ENCODE results near the gene MACROD2.

The MACROD2 gene

DNA sequence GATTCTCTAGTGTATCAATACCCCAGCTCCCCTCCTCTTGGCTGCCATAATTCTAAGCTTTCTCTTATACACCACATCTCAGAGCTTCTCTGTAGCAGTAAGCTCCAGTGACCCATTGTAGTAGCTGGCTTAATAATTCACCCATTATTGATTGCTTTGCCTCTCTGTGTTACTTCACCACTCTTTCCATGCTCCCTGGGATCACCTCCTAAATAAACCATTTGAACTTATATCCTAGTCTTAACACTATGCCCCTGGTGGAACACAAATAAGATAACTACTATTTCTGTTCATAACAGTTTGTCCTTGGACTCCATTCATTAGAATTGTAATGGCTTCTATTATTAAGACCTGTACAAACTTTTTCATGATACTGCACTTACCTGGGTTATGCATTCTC lies 1819.0 kb downstream of the MACROD2 start:
- DNase-seq: no peak

DNA sequence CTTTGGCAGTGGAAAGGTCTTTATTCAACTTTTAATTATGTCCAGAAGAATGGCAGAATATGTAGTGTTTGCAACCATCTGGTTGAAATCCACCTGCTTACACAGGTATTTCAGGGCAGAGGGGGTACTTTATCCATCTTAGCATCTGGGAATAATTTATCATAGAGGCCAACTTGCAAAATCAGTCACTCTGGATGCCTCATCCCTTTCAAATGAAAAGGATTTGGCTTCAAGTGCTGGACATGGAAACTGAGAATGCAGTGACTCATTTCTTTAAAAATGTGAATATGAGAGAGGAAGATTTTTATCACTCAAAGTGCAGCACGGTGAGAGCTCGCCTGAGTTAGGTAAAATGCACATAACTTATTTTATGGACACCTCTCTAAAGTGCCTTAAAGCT lies 1819.6 kb downstream of the MACROD2 start:
- DNase-seq: no peak

DNA sequence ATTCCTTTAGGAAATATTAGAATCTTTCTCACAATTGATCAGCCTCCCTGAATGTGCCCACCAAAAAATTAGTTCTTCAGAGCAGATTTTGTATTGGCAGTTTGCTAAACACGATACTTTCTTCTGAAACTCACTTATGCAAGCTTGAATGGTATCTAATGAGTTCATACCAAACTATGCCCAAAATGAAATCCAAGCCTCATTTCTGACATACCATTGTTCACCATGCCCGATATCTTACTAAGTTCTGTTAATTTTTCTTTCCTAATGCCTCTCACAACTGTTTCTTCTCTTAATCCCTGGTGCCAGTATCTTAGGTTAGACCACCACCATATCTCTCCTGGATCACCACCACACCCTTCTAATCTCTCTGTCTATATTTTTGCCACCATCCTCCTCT lies 1822.0 kb downstream of the MACROD2 start:
- DNase-seq: no peak

DNA sequence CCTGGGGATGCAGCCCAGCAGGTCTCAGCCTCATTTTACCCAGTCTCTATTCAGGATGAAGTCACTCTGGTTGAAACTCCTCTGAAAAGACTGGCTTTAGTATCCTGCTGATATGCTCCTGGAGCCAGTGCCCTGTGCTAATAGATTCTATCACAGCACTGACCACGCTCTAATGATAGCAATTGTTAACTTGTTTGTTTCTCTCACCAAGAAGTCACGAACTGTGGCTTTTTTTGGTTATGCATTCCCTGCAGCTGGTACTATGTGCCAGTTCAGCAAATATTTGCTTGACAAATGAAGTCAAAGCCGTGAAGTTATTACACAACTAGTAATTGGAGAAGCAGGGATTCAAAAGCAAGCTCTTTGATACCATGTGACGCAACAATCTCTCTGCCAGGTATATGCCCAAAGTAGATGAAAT lies 1823.3 kb downstream of the MACROD2 start:
- DNase-seq: no peak

DNA sequence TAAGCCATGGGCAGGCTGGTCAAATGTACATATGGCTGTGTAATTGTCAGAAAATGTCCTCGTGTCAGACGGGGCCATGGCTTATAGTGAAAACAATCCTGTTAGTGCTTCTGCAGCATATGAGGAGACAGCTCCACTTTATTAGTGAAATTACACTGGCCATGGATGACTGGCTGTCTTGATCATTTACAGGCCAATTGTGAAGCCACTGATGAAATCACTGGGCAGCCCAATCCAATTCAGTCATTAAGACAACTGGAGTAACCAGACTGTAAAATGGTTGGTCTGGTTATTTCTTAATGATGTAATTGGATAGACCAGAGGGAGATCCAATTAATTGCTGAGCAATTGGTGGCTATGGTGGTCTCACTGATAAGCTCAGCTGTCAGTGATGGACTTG lies 1828.4 kb downstream of the MACROD2 start:
- DNase-seq: no peak

DNA sequence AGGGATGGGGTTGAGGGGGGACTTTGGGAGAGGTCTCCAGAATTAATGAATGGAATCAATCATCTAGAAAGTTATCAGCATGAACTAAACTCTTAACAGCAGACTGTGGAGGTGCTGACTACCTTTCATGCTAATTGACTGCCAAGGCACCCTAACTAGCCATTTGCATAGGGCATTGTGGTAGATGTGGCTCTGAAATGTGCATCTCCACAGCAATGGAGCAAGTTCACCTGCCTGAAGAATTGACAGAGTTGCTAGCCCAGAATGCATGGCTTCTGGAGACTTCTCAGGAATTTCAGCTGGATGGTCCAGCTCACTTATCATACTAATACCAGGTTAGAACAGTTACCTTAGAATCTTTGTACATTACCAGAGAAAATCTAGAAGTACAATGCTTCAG lies 1832.3 kb downstream of the MACROD2 start:
- DNase-seq: no peak

DNA sequence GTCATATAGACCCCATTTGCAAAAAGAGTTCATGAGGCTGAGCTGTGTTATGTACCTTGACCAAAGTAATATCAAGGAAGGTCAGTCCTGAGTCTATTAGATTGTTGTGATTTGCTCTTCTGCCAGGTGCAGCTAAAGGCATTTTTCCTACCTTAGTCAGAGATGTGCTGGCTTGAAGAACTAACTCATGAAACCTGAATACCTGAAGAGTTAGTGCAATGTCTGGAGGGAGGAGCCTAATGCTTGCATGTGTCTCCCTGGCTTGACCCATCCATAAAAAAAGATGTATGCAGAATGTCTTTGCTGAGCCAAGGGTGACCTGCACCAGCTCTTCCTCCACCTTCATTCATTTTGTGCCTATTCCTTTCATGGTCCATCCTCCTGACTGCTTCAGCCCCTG lies 1835.9 kb downstream of the MACROD2 start:
- no peak for DNase-seq

DNA sequence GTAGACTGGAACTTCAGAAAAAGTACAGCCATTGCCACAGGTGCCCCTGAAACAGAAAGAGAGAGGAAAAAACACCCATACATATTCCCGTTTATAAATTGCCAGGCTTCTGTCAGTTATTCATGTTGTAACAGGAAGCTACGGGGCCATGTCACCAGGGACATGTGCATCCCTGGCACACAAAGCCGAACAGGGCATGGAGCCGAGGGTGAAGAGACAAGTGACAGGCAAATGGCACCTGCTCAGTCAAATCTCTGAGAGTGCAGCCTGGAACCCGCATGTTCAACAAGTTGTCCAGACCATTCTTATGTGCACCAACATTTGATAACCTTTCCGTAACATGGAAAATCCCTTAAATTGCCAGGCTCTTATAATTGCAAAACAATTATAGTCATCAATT lies 1837.2 kb downstream of the MACROD2 start:
- DNase-seq: no peak

DNA sequence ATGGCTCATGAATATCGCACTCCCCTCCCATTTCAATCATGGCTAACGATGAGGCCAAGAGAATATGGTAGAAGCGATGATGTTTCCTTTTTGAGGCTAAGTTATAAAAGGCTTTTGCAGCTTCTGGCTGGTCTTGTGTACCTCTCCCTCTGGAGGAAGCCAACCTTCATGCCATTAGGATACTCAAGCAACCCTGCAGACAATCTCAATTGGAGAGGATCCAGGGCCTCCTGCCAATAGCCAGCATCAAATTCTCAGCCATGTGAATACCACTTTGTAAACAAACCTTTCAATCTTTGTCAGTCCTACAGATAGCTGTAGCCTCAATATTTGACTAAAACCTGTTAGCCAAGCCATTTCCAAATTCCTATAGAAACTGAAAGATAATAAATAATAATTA lies 1839.5 kb downstream of the MACROD2 start:
- DNase-seq: no peak

DNA sequence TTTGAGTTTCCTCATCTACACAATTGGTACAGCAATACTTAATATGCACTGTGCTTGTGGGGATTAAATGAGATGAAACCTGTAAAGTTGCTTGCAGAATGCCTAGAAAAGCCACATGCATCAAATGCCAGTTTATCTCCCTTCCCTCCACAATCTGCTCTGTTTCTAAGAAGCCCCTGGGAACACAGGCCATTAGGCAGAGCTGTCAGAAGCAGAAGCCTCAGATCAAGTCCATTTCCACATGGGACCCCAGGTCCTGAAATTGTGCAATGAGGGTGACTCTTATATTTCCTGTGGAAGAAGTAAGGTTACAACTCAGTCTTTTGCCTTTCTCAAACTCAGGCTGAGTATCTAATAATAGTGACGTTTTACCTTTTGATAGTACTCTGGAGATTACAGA lies 1840.5 kb downstream of the MACROD2 start:
- DNase-seq: no peak

DNA sequence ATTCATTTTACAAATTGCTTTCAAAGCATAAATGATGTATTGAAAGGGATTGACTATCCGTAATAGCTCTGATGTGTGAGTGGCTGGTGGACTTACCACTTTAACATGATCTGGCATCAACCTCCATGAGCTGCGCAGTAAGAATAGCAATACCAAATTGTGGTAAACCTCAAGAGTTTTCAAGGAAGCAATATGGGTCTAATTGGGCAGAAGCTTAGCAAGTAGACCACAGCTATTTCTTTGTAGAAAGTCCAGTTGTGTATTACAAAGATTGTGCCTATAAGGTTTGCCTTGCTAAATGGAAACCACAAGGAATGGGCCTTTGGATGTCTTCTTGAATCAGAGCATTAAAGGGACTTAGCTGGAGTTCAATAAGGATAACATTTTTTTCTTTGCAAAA lies 1841.3 kb downstream of the MACROD2 start:
- DNase-seq: no peak

DNA sequence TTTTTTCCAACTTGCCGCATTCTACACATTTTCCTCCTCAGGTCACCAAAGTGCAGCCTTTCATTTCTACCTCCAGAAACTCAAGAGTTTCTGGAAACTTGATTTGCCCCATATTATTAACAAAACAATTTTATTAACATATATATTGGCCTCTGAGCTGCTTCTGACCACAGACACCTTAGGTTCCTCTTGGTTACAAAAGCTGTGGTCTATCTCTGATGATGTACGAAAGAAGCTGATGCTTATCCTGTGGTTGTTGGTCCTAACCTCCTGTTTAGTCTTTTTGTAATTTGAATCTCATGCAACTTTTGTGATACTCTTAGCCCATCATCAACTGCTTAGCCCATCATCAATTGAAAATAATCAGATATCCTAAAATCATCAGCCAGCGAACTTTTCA lies 1842.2 kb downstream of the MACROD2 start:
- DNase-seq: no peak

DNA sequence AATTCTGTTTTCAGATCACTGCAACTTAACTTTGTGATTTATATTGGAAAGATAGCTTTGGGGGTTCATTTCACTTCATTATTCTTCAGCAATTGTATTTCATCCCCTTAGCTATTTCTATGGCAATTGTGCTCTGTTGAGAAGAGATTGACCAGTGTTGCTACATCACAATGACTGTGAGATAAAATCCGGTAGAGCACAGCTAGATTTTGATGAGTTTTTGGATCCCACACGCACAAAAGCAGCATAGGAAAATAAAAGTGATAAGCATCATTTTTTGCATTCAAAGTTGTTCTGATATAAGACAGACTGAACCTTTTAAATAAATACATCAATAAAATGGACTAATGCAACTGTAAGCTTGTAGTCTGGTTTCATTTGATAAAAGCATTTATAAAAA lies 1843.2 kb downstream of the MACROD2 start:
- no peak for DNase-seq

DNA sequence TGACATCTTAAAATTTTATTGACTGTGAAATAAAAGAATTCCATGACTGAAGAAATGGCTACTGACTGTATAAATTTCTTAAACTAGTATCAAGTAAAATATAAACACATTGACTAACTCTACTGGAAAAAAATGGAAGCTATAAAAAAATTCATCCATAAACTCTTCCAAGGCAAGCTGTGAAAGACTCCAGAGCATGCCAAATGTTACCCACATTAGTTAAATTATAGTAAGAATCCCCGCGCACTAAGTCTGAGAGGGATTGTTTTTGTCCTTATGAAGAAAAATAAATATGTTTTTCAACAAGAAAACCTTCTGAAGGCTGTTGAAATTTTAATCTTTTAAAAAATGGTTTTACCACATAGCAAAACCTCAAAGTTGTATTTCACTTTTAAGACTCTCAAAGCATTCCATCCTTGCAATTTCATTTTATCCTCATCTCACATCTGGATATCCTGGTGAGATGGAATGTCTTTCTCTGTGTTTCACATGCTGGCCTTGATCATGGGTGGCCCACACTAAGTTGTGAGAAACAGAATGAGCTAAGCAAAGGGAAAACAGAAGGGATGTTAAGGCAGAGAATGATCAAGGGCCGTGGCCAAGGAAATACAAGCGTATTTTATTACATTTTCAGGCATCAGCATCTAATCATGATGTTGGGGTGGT lies 1845.5 kb downstream of the MACROD2 start:
- no peak for DNase-seq

DNA sequence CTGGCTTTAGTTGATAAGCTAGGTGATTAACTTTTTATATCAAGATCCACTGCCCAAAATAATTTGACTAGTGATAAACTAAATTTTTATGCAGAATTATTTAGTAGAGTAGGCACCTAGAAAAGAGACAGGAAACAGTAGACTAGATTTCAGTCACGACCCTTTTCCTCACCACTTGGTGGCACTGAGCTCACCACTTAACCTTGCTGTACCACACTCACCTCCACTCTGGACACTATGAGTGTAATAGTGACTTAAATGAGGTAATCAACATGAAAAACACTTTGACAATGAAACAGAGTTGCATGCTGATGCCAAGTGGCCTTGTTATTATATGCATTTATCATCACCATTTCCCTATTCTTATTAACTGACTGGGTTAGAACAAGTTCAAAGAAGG lies 1847.6 kb downstream of the MACROD2 start:
- DNase-seq: no peak

DNA sequence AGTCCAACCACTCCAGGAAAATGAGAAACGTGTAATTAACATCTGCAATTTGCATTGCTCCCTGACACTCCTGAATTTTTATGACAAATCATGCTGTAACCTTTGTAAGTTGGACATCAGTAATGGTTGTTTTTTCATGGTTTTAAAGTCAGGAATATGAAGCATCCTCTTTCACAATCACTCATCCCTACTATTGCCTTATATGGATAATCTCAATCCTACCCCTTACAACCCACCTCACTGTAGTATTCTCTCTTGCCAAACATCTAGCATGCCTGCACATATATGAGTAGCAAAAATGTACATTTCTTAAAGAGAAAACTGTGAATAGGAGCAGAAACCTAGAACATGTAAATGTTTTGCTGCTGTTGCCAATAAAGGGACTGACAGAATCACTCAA lies 1848.5 kb downstream of the MACROD2 start:
- no peak for DNase-seq

DNA sequence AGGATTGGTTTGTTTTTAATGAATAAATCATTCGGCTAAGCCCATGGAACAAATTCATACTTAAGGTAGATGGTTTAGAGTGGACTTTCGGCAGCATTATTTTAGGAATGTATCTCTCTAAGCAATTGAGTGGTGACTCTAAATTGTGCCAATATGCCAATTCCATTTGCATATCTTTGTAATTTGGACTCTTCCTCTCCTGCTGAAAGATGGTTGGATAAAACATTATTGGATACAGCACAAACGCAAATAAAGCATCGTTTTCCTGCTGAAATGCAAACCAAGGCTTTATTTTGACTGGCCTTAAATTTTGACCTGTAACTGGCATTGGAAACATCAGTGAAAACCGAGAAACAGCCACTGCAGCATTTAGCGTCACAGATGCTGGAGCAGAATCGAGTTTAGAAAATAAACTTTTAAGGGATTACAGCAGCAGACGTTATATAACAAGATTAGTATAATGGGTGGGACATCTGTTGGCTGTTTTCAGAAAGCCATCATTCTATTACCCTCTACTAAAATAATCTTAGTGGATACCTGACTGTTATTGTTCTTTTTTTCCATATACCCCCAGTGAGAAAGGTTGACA lies 1852.0 kb downstream of the MACROD2 start:
- DNase-seq: no peak

DNA sequence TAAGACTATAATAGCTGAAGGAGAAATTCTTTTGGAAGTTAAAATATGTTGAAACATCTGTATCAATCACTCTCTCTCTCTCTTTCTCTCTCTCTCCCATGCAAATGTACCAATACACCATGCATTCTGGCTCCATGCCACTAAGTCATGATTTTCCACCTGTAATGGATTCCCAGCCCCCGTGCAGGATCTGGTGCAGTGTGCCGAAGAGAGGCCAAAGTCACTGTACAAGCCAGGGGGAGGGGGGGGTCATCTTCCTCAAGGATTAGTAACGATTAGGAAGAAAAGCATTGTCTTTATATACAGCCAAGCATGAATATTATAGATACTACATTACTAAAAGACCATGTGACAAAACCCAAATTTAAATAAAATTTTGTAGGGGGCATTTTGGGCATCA lies 1852.8 kb downstream of the MACROD2 start:
- DNase-seq: no peak

DNA sequence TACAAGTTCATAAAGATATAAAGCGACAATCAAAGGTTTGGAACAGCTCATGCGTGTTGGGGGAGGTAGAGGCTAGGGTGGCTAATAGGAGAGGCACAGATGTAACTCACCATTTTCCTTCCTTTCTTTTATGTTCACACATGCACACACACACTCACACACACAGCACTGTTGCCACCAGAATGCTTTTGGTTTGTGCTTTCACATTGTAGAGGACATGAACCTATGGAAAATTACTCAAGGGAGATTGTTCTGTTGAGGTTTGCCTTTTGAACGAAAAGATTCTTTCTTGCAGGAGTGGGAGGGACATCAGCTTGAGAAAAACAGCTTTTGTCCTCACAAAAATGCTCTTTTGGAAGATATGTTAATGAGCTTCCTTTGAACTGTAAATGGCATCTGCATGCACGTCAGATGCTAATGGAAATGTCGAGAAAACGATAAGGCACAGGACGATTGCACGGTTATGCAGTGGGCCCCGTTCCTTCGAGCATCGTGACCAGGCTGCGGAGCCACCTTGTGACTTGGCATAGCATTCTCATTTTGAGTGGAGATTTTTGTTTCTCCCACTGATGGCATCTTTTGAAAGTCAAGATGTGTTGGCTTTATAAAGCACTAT lies 1853.8 kb downstream of the MACROD2 start:
- no peak for DNase-seq

DNA sequence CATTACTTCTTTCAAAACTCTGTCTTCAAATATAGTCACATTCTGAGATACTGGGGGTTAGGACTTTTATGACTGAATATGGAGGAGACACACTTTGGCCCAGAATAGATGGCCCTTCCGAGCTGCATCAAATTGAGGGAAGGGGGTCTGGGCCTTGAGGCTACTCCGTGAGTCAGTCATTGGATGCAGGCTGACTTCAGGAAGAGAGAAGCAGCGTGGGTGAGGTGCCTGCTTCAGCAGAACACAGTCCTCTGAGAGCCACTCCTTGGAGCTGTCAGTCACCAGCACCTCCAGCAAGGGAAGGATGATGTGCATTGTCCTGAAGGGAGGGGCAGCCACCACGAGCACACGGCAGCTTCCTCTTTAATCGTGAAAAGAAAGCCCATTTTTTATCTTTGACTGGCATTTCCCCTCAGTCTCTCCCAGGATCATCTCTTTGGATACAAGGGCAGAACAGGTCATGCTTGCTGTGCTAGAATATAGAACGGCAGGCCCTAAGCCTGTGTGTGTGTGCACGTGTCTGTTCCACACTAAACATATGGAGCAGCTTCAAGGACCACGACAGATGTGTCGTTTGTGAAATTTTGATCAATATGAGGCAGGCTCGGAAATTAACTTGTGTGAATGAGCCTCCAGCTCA lies 1856.4 kb downstream of the MACROD2 start:
- no peak for DNase-seq

DNA sequence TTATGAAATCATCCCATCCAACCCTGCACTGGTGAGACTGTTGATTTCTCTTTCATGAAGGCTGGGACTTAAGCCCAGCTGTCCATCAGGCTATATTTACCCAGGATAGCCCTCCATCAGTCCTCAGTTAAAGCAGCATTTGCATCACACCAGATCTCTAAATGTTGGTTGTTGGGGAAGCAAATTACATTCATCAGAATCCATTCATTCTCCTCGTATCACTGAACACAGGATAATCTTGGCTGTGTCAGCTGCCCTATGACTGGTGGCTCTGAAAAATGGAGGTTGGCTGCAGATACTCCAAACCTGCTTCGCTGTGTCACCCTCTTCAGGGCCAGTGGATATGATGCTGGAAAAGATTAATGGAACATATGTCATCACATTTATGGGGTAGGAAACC lies 1859.6 kb downstream of the MACROD2 start:
- DNase-seq: no peak

DNA sequence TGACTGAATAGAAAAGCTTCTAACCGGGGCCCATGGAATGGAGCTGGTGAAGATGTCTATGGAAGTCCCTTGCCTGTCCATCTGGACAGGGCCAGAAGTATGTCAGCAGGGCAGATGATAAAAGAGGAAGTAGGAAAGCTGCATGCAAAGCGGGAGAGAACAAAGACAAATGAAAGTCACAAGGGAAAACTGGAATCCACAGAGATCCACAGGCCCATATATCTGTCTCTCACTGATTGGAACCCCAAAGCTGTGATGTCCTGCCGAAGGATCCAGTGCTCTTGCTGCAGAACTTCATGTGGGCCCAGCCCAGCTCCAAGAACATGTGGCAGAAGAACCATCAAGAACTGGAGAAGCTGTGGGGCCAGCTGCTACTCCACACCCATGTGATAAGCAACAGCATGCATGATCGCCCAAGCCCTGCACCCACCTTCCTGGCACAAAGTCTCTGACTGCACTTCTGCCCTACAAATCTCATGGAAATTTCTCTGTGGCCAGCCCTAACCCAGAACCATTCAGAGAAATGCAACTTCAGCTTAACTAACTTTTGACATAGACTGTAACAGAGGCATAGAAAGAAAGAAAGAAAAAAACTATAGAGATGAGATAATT lies 1862.0 kb downstream of the MACROD2 start:
- no peak for DNase-seq

DNA sequence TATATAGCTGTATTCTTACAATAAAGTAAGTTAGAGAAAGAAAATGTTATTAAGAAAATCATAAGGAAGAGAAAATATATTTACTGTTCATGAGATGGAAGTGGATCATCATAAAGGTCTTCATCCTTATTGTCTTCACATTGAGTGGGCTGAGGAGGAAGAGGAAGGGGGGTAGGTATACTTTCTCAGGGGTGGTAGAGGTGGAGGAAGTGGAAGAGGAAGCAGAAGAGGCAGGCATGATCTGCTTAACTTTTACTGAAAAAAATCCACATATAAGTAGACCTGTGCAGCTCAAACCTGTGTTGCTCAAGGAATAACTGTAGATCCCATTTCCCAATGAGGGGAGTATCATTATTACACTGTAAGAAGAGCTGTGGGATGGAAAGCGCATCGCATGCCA lies 1863.7 kb downstream of the MACROD2 start:
- no peak for DNase-seq

DNA sequence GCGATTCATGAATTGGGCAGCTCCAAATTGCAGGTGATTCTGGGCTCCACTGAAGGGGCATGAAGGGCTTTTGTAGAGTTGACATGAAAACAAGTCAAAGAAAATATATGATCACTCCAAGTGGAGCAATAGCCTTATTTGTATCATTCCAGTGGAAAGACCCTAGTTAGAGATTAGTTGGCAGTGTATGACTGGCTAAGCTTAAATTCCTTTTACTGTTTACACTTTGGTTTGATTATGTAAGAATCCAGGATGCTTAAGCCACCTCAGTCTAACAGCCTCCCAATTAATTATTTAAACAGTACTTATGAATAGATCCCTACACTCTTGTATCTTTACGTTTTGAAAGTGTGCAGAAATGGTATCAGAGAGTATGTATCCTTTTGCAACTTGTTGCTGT lies 1865.5 kb downstream of the MACROD2 start:
- DNase-seq: no peak

All from CD4-positive, alpha-beta T cell treated with Interleukin-4 for 4 hours (primary cell).